PFSK-1 (cell line): ENCODE data around the gene CAPN9.

Experiments used
- FOXP2 ChIP-seq: optimal IDR thresholded peaks from 2 replicates; pipeline ENCODE3; 2011; ENCODE audit warnings: borderline replicate concordance, control low read depth, inconsistent platforms; ENCODE audit not compliant: insufficient read depth; ENCODE audit errors: extremely low read length, extremely low read depth
- POLR2AphosphoS5 ChIP-seq: IDR thresholded peaks from 2 replicates; pipeline ENCODE4 v1.6.1; 2012; ENCODE audit warnings: low read depth, mild to moderate bottlenecking, control low read depth, low read length, moderate library complexity
- REST ChIP-seq, 2 experiments: IDR thresholded peaks; 2 replicates each; pipeline versions ENCODE4 v1.6.1 to v1.8.0; 2011 to 2012; ENCODE audit warnings: low read depth in 2 of 2, low read length in 2 of 2, control low read depth in 1 of 2, inconsistent platforms in 1 of 2, mild to moderate bottlenecking in 1 of 2, moderate library complexity in 1 of 2; ENCODE audit not compliant: insufficient read depth in 1 of 2
- SIN3A ChIP-seq: IDR thresholded peaks from 2 replicates; pipeline ENCODE4 v1.6.1; 2012; ENCODE audit warnings: mild to moderate bottlenecking, low read length, moderate library complexity, borderline replicate concordance; ENCODE audit not compliant: insufficient read depth
- TAF1 ChIP-seq: IDR thresholded peaks from 2 replicates; pipeline ENCODE4 v1.6.1; 2012; ENCODE audit warnings: low read length, control low read depth, borderline replicate concordance; ENCODE audit not compliant: insufficient read depth

Gene CAPN9

GRCh38 chr1:230843503-230844309 lies 96.5 kb downstream of the CAPN9 start:
- no peak for TF ChIP-seq TAF1
- no peak for TF ChIP-seq FOXP2
- TF ChIP-seq REST (IDR thresholded peaks at IDR 0.05; ENCODE audit: insufficient read depth in 1 of 2, low read depth in 2 of 2, low read length in 2 of 2): no peak
- no peak for TF ChIP-seq POLR2AphosphoS5
- TF ChIP-seq SIN3A: no peak

GRCh38 chr1:230844561-230844960 lies 97.4 kb downstream of the CAPN9 start:
- TF ChIP-seq POLR2AphosphoS5: no peak
- no peak for TF ChIP-seq FOXP2
- no peak for TF ChIP-seq TAF1
- TF ChIP-seq REST (IDR thresholded peaks at IDR 0.05; ENCODE audit: insufficient read depth in 1 of 2, low read depth in 2 of 2, low read length in 2 of 2): no peak
- TF ChIP-seq SIN3A: no peak

DNA sequence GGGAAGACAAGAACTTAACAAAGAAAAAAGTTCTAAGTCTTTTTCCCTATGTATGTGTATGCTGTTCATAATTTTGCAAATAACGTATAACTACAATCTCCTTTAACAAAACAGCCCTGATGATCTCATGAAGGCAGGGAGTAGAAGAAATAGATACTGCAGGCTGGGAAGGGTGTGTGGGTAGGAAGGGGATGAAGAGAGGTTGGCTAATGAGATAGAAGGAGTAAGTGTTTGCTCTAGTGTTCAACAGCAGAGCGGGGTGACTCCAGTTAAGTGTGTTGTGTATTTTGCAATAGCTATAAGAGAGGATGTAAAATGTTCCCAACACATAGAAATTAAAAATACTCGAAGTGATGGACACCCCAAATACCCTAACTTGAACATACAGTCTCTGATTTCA lies 101.0 kb downstream of the CAPN9 start:
- TF ChIP-seq TAF1 (no peak), SIN3A (no peak), REST (IDR thresholded peaks at IDR 0.05; ENCODE audit: insufficient read depth in 1 of 2, low read depth in 2 of 2, low read length in 2 of 2) (no peak), POLR2AphosphoS5 (no peak), FOXP2 (no peak)

- TF ChIP-seq TAF1: no peak
- no peak for TF ChIP-seq SIN3A
- no peak for TF ChIP-seq FOXP2
- TF ChIP-seq POLR2AphosphoS5: no peak
- no peak for TF ChIP-seq REST (IDR thresholded peaks at IDR 0.05; ENCODE audit: insufficient read depth in 1 of 2, low read depth in 2 of 2, low read length in 2 of 2)
These were observed 102.5 kb downstream of the CAPN9 start for GRCh38 chr1:230849451-230850224.
